Colonic mucosa (tissue), 4 donors: ENCODE data around the gene MBD2. TPM values are rescaled to one million over a fixed set of nuclear protein-coding genes. Genes with fewer than 3 reads are reported as not detected.

Experiments used
- DNase-seq: peaks from one replicate; pipeline ENCODE4 v3.0.0-alpha.2; 2020
- H3K27ac ChIP-seq: fragments of 200-600 bp; one replicate; pipeline ENCODE4 v1.8.0; 2021
- H3K27me3 ChIP-seq: fragments of 200-600 bp; one replicate; pipeline ENCODE4 v1.8.0; 2021
- H3K36me3 ChIP-seq: fragments of 200-600 bp; one replicate; pipeline ENCODE4 v1.8.0; 2021
- H3K4me1 ChIP-seq: fragments of 200-600 bp; one replicate; pipeline ENCODE4 v1.8.0; 2021; ENCODE audit warnings: mild to moderate bottlenecking
- H3K4me3 ChIP-seq: fragments of 200-600 bp; one replicate; pipeline ENCODE4 v1.8.0; 2021
- H3K9ac ChIP-seq, 2 donors: one replicate each; pipeline ENCODE4 v1.7.0; 2013; ENCODE audit warnings: control low read depth in 2 of 2, low read depth in 2 of 2, low read length in 2 of 2
- H3K9me3 ChIP-seq: fragments of 200-600 bp; one replicate; pipeline ENCODE4 v1.8.0; 2021
- intact Hi-C: fragments of 100-400 bp; cut with DNase I; formaldehyde crosslinking; loops from one replicate; pipeline ENCODE4 v1.14.1; 2022
- total RNA-seq, 2 donors: library from RNA; stranded (reverse); fragmentation: NEBNext Ultra II Directional in 1 of 2; extraction: Animal tissue kit (Norgen Biotek cat#: 25700) in 1 of 2; gene quantifications; one replicate each; pipeline ENCODE4 v1.2.1, GENCODE V29; 2021
- TF ChIP-seq, protein P1 (sequence below): fragments of 200-600 bp; IDR thresholded peaks from one replicate; pipeline ENCODE4 v1.8.0; 2022; ENCODE audit warnings: antibody characterized with exemption, mild to moderate bottlenecking
- donor health status: healthy.
- donor health status: DM: no; HTN: no; CAD: no.
- donor health status: DM: no; HTN: no; CAD: no.

The MBD2 gene
- total RNA-seq, 2 donors from 2014 or later, result 110 to 138 TPM

DNA sequence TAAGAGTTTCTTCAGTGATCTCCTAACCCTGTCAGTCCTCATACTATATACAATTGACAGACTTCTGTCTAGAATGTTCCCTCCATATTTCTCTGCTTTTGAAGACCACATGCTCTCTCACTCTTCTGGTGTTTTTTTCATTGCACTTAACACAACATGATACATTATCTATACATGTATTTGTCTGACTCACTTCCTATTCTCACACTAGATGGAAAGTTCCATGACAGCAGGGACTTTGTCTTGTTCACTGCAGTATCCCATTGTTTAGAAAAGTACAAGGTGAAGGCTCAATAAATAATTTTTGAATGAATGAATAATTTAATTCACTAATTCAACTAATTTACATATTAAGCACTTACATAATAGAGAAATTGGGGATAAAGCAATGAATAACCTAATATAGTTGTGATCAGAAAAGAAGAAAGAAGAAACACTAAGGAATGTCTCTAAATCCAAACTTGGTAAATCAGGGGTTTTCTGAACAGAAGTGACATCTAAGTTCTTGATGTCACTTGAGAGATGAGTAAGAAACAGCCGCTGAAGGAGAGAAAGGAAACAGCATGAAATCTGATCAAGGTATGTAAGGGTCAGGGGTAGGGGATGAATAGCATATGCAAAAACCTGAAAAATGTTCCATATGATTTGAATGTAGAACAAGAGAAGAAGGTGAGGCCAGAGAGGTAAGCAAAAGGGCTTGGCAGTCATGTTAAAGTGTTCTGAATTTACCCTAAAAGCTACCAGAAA is 42.4 kb downstream of the MBD2 start:
- Histone ChIP-seq H3K9me3 (no peaks in the 10 kb centered on the region), H3K4me3 (no peak overlapping the region), H3K27me3 (no peaks in the 10 kb centered on the region), H3K36me3 (no peaks in the 10 kb centered on the region), H3K27ac (no peak overlapping the region), H3K4me1 (no peaks in the 10 kb centered on the region), H3K9ac (no peak overlapping the region)
- DNase-seq, result no peak
- TF ChIP-seq, protein P1, sequence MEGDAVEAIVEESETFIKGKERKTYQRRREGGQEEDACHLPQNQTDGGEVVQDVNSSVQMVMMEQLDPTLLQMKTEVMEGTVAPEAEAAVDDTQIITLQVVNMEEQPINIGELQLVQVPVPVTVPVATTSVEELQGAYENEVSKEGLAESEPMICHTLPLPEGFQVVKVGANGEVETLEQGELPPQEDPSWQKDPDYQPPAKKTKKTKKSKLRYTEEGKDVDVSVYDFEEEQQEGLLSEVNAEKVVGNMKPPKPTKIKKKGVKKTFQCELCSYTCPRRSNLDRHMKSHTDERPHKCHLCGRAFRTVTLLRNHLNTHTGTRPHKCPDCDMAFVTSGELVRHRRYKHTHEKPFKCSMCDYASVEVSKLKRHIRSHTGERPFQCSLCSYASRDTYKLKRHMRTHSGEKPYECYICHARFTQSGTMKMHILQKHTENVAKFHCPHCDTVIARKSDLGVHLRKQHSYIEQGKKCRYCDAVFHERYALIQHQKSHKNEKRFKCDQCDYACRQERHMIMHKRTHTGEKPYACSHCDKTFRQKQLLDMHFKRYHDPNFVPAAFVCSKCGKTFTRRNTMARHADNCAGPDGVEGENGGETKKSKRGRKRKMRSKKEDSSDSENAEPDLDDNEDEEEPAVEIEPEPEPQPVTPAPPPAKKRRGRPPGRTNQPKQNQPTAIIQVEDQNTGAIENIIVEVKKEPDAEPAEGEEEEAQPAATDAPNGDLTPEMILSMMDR, result no peak
- intact Hi-C loops, result no loop called here

DNA sequence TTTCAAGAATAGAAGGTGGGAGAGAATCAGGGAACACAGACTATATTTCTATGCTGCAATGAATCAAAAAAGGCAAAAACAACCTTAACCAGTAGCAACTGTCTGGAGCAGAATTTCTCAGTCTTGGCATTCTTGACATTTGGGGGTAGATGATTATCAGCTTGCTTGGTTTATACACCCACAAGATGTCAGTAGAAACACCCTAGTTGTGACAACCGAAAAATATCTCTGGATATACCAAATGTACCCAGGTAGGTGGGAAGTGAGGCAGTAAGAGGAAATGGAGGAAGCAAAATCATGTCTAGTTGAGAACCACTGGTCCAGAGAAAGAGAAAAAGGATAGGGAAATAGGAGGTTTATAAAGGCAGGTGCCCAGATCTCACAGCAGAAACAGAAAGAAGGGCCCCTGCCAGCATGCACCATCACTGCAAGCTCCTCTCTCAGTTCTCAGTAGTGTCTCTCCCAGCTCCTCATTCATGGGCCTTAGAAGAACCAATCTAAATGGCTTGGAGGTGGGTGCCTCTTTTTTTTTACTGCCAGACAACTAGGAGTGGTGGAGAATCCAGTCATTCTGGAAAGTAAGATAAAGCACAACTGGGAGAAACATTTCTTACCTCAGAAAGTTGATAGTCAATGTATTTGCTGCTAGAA is 50.4 kb downstream of the MBD2 start:
- Histone ChIP-seq H3K4me1 (no peaks in the 10 kb centered on the region), H3K9ac (no peak overlapping the region), H3K36me3 (no peaks in the 10 kb centered on the region), H3K4me3 (no peak overlapping the region), H3K9me3 (no peaks in the 10 kb centered on the region), H3K27ac (no peak overlapping the region), H3K27me3 (no peaks in the 10 kb centered on the region)
- intact Hi-C loops, result no loop called here
- TF ChIP-seq, protein P1, result no peak
- DNase-seq, result no peak

DNA sequence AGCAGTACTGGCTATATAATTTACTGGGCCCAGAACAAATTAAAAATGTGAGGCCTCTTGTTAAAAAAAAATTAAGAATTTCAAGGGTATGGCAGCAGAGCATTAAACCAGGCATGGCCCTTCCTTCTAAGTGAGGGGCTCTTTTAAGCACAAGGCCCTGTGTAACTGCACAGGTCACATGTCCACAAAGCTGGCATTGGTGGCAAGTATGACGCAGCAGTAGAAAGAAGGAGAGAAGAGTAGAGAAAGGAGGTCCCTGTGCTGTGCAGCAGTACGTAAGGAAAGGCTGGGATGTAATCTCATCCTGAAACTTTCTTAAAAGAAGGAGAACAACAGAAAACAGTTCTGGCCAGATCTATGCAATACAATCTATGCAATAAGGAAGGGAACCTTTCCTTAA is 51.2 kb downstream of the MBD2 start:
- no peak overlapping the region for H3K9ac ChIP-seq
- no peaks in the 10 kb centered on the region for H3K36me3 ChIP-seq
- TF ChIP-seq, protein P1, result no peak
- no peaks in the 10 kb centered on the region for H3K27me3 ChIP-seq
- intact Hi-C loops, result no loop called here
- H3K27ac ChIP-seq, result no peak overlapping the region
- H3K9me3 ChIP-seq, result no peaks in the 10 kb centered on the region
- no peak overlapping the region for H3K4me3 ChIP-seq
- DNase-seq, result no peak
- no peaks in the 10 kb centered on the region for H3K4me1 ChIP-seq

DNA sequence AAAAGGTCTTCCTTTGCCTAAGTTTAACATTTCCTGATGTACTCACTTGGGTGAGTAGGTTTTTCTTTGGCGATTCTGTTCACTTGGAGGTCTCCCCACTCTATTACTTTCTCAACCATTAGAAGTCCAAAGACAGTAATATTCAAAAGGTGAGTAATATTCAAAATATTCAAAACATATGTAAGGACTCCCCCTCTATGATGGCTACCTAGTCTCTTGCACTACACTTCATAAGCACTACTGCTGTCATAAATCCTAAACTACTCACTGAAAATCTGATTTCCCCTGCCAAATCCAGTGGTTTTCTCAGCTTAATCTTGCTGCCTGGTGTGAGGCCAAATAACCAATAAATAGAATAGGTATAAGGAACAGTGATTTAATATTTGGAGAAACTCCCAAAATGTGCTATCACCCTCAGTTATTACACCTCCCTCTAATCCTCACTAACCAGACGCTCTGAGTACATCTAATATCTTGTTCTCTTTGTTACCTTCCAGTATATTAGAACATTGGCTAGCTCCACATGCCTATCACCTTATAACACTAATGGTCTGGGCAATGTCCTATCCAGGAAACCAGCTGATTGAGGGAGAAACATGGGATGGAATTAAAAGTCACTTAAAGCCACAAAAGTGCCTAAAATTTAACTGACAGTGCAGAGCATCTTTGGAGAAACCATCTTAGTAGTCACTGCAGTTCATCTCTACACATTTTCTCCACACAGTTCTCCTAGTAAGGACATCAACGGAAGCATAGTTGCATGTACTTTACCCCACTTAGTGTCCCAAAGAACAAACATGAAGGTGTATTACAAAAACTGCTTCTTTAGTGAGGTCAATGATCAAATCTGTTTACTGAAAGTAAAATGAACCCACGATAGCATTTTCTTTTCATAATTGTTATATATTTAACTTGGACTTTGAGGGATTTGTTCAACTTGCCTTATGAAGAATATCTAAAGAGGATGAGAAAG is 54.8 kb downstream of the MBD2 start:
- TF ChIP-seq, protein P1, result no peak
- Histone ChIP-seq H3K36me3 (no peaks in the 10 kb centered on the region), H3K4me3 (no peak overlapping the region), H3K9ac (no peak overlapping the region), H3K9me3 (no peaks in the 10 kb centered on the region), H3K27me3 (no peaks in the 10 kb centered on the region), H3K4me1 (no peaks in the 10 kb centered on the region), H3K27ac (no peak overlapping the region)
- intact Hi-C loops, result no loop called here
- no peak for DNase-seq

GRCh38 chr18:54165450-54165849 is 59.0 kb downstream of the MBD2 start:
- Histone ChIP-seq H3K9ac (no peak overlapping the region), H3K27ac (no peak overlapping the region), H3K9me3 (no peaks in the 10 kb centered on the region), H3K4me3 (no peak overlapping the region), H3K27me3 (no peaks in the 10 kb centered on the region), H3K36me3 (peaks cover 13% of the 10 kb centered on the region), H3K4me1 (no peaks in the 10 kb centered on the region)
- TF ChIP-seq, protein P1, result no peak
- intact Hi-C loops, result no loop called here
- no peak for DNase-seq
